HS-5 (cell line): ENCODE data around the gene CEP250.
"Not testable (repeated sequence)": the region's sequence is repeated elsewhere in the genome, so short reads cannot be mapped to it uniquely, and the experiment has no call there.

Experiments used
- DNase-seq: peaks from one replicate; pipeline ENCODE4 v3.0.0-alpha.2; 2012; ENCODE audit warnings: low read depth

The CEP250 gene

GRCh38 chr20:35451295-35451694 lies 4.1 kb upstream of the CEP250 start:
- DNase-seq: no peak

GRCh38 chr20:35453647-35454046 lies 1.8 kb upstream of the CEP250 start:
- no peak for DNase-seq

GRCh38 chr20:35456700-35457099 lies 1.3 kb downstream of the CEP250 start:
- not testable (repeated sequence) for DNase-seq

GRCh38 chr20:35457539-35457938 lies 2.1 kb downstream of the CEP250 start:
- DNase-seq: not testable (repeated sequence)

- DNase-seq: no peak
Observed at GRCh38 chr20:35458388-35458787, 3.0 kb downstream of the CEP250 start.

- DNase-seq: no peak
Observed at GRCh38 chr20:35461620-35462019, 6.2 kb downstream of the CEP250 start.

- no peak for DNase-seq
Observed at GRCh38 chr20:35462351-35462750, 7.0 kb downstream of the CEP250 start.

GRCh38 chr20:35463455-35464300 lies 8.3 kb downstream of the CEP250 start:
- DNase-seq: no peak

- no peak for DNase-seq
Observed at GRCh38 chr20:35465976-35466375, 10.6 kb downstream of the CEP250 start.

GRCh38 chr20:35466856-35467255 lies 11.5 kb downstream of the CEP250 start:
- no peak for DNase-seq

GRCh38 chr20:35467339-35468224 lies 12.2 kb downstream of the CEP250 start:
- no peak for DNase-seq

GRCh38 chr20:35468671-35469334 lies 13.4 kb downstream of the CEP250 start:
- no peak for DNase-seq

GRCh38 chr20:35472209-35472608 lies 16.8 kb downstream of the CEP250 start:
- DNase-seq: no peak

- no peak for DNase-seq
Observed at GRCh38 chr20:35473684-35474083, 18.3 kb downstream of the CEP250 start.

GRCh38 chr20:35474303-35474871 lies 19.0 kb downstream of the CEP250 start:
- DNase-seq: no peak

GRCh38 chr20:35476288-35476687 lies 20.9 kb downstream of the CEP250 start:
- no peak for DNase-seq

GRCh38 chr20:35478804-35479472 lies 23.5 kb downstream of the CEP250 start:
- DNase-seq: no peak

- no peak for DNase-seq
Observed at GRCh38 chr20:35479798-35480197, 24.4 kb downstream of the CEP250 start.

- DNase-seq: no peak
Observed at GRCh38 chr20:35487479-35487878, 32.1 kb downstream of the CEP250 start.

GRCh38 chr20:35489717-35490116 lies 34.3 kb downstream of the CEP250 start:
- DNase-seq: no peak

GRCh38 chr20:35490736-35491181 lies 35.4 kb downstream of the CEP250 start:
- no peak for DNase-seq
